DOHH2 (cell line): ENCODE measurements around the gene SCN2B.

Experiments
- CTCF ChIP-seq: fragments of 200-600 bp; sonication (generic); IDR thresholded peaks from one replicate; pipeline ENCODE4 v1.5.1; 2014; ENCODE audit warnings: antibody characterized with exemption, mild to moderate bottlenecking, low read depth, low read length; ENCODE audit not compliant: poor library complexity, severe bottlenecking
- EZH2phosphoT487 ChIP-seq: fragments of 200-600 bp; sonication (generic); IDR thresholded peaks from 2 replicates; pipeline ENCODE4 v1.6.1; 2017; ENCODE audit warnings: borderline replicate concordance, mild to moderate bottlenecking, antibody characterized with exemption, low read length, moderate library complexity, mixed read lengths

DNA sequence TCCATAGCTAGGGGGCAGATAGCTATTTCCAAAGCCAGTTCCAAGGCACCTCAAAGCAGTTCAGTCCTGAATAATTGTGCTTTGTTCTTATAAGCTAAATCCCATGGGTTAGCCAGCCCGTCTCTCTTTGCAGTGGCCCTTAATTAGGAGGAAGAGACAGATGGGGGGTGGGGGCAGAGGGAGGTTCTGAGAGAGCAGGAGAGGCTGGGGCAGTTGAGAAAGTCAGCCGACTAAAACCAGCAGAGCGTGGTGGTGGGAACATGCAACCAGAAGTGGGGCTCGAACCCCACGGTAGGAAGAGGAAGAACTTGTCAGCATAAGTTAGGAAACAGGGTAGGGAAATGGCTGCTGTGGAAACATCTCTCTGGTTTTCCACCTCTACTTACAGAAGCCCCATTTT, 12.9 kb downstream of the SCN2B start:
- TF ChIP-seq CTCF = no peak
- no peak for TF ChIP-seq EZH2phosphoT487
